Caco-2 (cell line): ENCODE data around the gene SMIM38. TPM values are rescaled to one million over a fixed set of nuclear protein-coding genes. Genes with fewer than 3 reads are reported as not detected.

ENCODE experiments used
- BruUV-seq: library from RNA; stranded (reverse); fragments of 400-500 nt; replicated peaks from 2 replicates; lab custom pipeline; 2021; lab: Mats Ljungman, UMichigan
- CTCF ChIA-PET: fragments of 300-600 bp; sonication (Branson Sonifier 250); formaldehyde crosslinking; loops from one replicate; lab custom pipeline; 2022; ENCODE audit warnings: antibody characterized with exemption; lab: Charles Lee
- POLR2A ChIA-PET: fragments of 300-600 bp; sonication (Branson Sonifier 250); formaldehyde crosslinking; loops from one replicate; lab custom pipeline; 2022; ENCODE audit warnings: antibody characterized with exemption; lab: Charles Lee
- DNase-seq, 2 experiments: peaks; one replicate each; pipeline versions ENCODE4 v3.0.0 to v3.0.0-alpha.2; 2020 to 2022
- H3K27me3 ChIP-seq: replicated peaks from 2 replicates; pipeline ENCODE4 v1.6.0; 2011; ENCODE audit warnings: low read length; ENCODE audit not compliant: control insufficient read depth, insufficient read depth
- H3K36me3 ChIP-seq: 2 replicates; pipeline ENCODE4 v1.5.1; 2011; ENCODE audit warnings: low read length; ENCODE audit not compliant: control insufficient read depth, insufficient read depth
- H3K4me1 ChIP-seq: fragments of 250-450 bp; sonication (Bioruptor Pico); 2 replicates; pipeline ENCODE4 v1.5.1; 2020; ENCODE audit warnings: mild to moderate bottlenecking
- H3K4me3 ChIP-seq: 2 replicates; pipeline ENCODE4 v1.5.1; 2011; ENCODE audit warnings: low read depth, mild to moderate bottlenecking, control low read depth, low read length
- H3K9me3 ChIP-seq: fragments of 250-450 bp; sonication (Bioruptor Pico); 2 replicates; pipeline ENCODE4 v1.5.1; 2020; ENCODE audit warnings: mild to moderate bottlenecking, moderate library complexity
- H3K27ac Mint-ChIP-seq: one replicate; pipeline ENCODE4 v1.8.0; 2022; ENCODE audit warnings: mixed read lengths; ENCODE audit not compliant: unreplicated experiment
- H3K27me3 Mint-ChIP-seq: one replicate; pipeline ENCODE4 v1.8.0; 2022; ENCODE audit warnings: mixed read lengths; ENCODE audit not compliant: insufficient read depth, unreplicated experiment
- H3K36me3 Mint-ChIP-seq: one replicate; pipeline ENCODE4 v1.8.0; 2022; ENCODE audit warnings: mild to moderate bottlenecking, mixed read lengths; ENCODE audit not compliant: insufficient read depth, unreplicated experiment
- H3K4me1 Mint-ChIP-seq: one replicate; pipeline ENCODE4 v1.8.0; 2022; ENCODE audit warnings: low read depth, mixed read lengths; ENCODE audit not compliant: unreplicated experiment
- H3K4me3 Mint-ChIP-seq: one replicate; pipeline ENCODE4 v1.8.0; 2022; ENCODE audit warnings: mild to moderate bottlenecking, moderate library complexity, mixed read lengths; ENCODE audit not compliant: unreplicated experiment
- H3K9me3 Mint-ChIP-seq: one replicate; pipeline ENCODE4 v1.8.0; 2022; ENCODE audit warnings: mixed read lengths; ENCODE audit not compliant: unreplicated experiment
- CTCF ChIP-seq, 2 experiments: fragments of 200-600 bp in 1 of 2; IDR thresholded peaks; 1 replicate in 1 of 2; 2 replicates in 1 of 2; pipeline versions ENCODE4 v1.5.1 to v1.8.0; 2011 to 2022; ENCODE audit warnings: antibody characterized with exemption in 1 of 2, control low read depth in 1 of 2, inconsistent platforms in 1 of 2, low read depth in 1 of 2, low read length in 1 of 2, mild to moderate bottlenecking in 1 of 2, moderate library complexity in 1 of 2; ENCODE audit not compliant: insufficient read depth in 1 of 2, severe bottlenecking in 1 of 2, unreplicated experiment in 1 of 2
- intact Hi-C: fragments of 100-400 bp; cut with micrococcal nuclease; formaldehyde crosslinking; loops from one replicate; pipeline ENCODE4 v1.10.0; 2022; ENCODE audit not compliant: unreplicated experiment
- total RNA-seq: library from RNA; stranded (reverse); gene quantifications from 2 replicates; pipeline ENCODE4 v1.2.3, GENCODE V29; 2022

Gene SMIM38
- total RNA-seq, 1 experiment from 2014 or later, result 0.66 TPM

GRCh38 chr11:69173925-69174581, 18.3 kb downstream of the SMIM38 start:
- H3K27ac Mint-ChIP-seq, result no peak overlapping the region
- Histone ChIP-seq H3K4me1 (peaks cover 13% of the 10 kb centered on the region), H3K36me3 (no peaks in the 10 kb centered on the region), H3K4me3 (no peak overlapping the region), H3K9me3 (peaks cover 15% of the 10 kb centered on the region), H3K27me3 (no peaks in the 10 kb centered on the region)
- intact Hi-C loops, result no loop called here
- TF ChIP-seq CTCF (IDR thresholded peaks at IDR 0.05; ENCODE audit: insufficient read depth in 1 of 2, low read depth in 1 of 2, low read length in 1 of 2, severe bottlenecking in 1 of 2, unreplicated experiment in 1 of 2), result no peak
- CTCF ChIA-PET, result no interaction called here
- peaks cover 8% of the 10 kb centered on the region for H3K4me1 Mint-ChIP-seq
- POLR2A ChIA-PET, result no interaction called here
- no peaks in the 10 kb centered on the region for H3K9me3 Mint-ChIP-seq
- no peak for DNase-seq
- no peaks in the 10 kb centered on the region for H3K27me3 Mint-ChIP-seq
- no peaks in the 10 kb centered on the region for H3K36me3 Mint-ChIP-seq
- BruUV-seq, result no TSS peak
- no peak overlapping the region for H3K4me3 Mint-ChIP-seq

GRCh38 chr11:69174841-69175240, 19.1 kb downstream of the SMIM38 start:
- DNase-seq, result no peak
- H3K9me3 Mint-ChIP-seq, result no peaks in the 10 kb centered on the region
- POLR2A ChIA-PET, result no interaction called here

GRCh38 chr11:69178819-69179482, 23.2 kb downstream of the SMIM38 start:
- H3K27me3 ChIP-seq, result no peaks in the 10 kb centered on the region
- Mint-ChIP-seq H3K4me3 (no peak overlapping the region), H3K9me3 (peaks cover 12% of the 10 kb centered on the region), H3K27ac (no peak overlapping the region), H3K27me3 (no peaks in the 10 kb centered on the region), H3K4me1 (no peaks in the 10 kb centered on the region), H3K36me3 (no peaks in the 10 kb centered on the region)
- intact Hi-C loops, result no loop called here
- H3K36me3 ChIP-seq, result no peaks in the 10 kb centered on the region
- H3K4me1 ChIP-seq, result no peaks in the 10 kb centered on the region
- TF ChIP-seq CTCF (IDR thresholded peaks at IDR 0.05; ENCODE audit: insufficient read depth in 1 of 2, low read depth in 1 of 2, low read length in 1 of 2, severe bottlenecking in 1 of 2, unreplicated experiment in 1 of 2), result no peak
- H3K4me3 ChIP-seq, result no peak overlapping the region
- DNase-seq, result no peak
- POLR2A ChIA-PET, result no interaction called here
- CTCF ChIA-PET, result no interaction called here
- no TSS peak for BruUV-seq
- H3K9me3 ChIP-seq, result peaks cover 20% of the 10 kb centered on the region

More at GRCh38 chr11:69174841-69175240, 19.1 kb downstream of the SMIM38 start:
- no peak overlapping the region for H3K4me3 Mint-ChIP-seq
- no peak overlapping the region for H3K27ac Mint-ChIP-seq
- no peak for TF ChIP-seq CTCF (IDR thresholded peaks at IDR 0.05; ENCODE audit: insufficient read depth in 1 of 2, low read depth in 1 of 2, low read length in 1 of 2, severe bottlenecking in 1 of 2, unreplicated experiment in 1 of 2)
- H3K36me3 ChIP-seq, result no peaks in the 10 kb centered on the region
- intact Hi-C loops, result no loop called here
- H3K4me1 Mint-ChIP-seq, result peaks cover 8% of the 10 kb centered on the region
- H3K4me3 ChIP-seq, result no peak overlapping the region
- H3K4me1 ChIP-seq, result peaks cover 13% of the 10 kb centered on the region
- no peaks in the 10 kb centered on the region for H3K36me3 Mint-ChIP-seq
- H3K27me3 ChIP-seq, result no peaks in the 10 kb centered on the region
- peaks cover 12% of the 10 kb centered on the region for H3K9me3 ChIP-seq
- CTCF ChIA-PET, result no interaction called here
- BruUV-seq, result no TSS peak
- H3K27me3 Mint-ChIP-seq, result no peaks in the 10 kb centered on the region
